Endothelial cell of umbilical vein (primary cell): Measurements from ENCODE around the gene BCAR3. TPM values are rescaled to one million over a fixed set of nuclear protein-coding genes. Genes with fewer than 3 reads are reported as not detected.

Experiments
- BruUV-seq: library from RNA; stranded (reverse); fragments of 400-500 nt; replicated peaks from 2 replicates; lab custom pipeline; 2021; lab: Mats Ljungman, UMichigan
- CTCF ChIA-PET: fragments of 300-600, 350-600 bp; sonication (Branson Sonifier 250); formaldehyde crosslinking; loops from one replicate; lab custom pipeline; 2021; ENCODE audit warnings: antibody characterized with exemption, inconsistent platforms; lab: Charles Lee
- POLR2A ChIA-PET: fragments of 300-600, 350-600 bp; sonication (Branson Sonifier 250); formaldehyde crosslinking; loops from one replicate; lab custom pipeline; 2021; ENCODE audit warnings: antibody characterized with exemption, inconsistent platforms; lab: Charles Lee
- DNase-seq: peaks from one replicate; pipeline ENCODE4 v3.0.0-alpha.2; 2011; ENCODE audit warnings: low read depth, low spot score
- FAIRE-seq: peaks from 2 replicates; lab custom pipeline; 2011; peaks lifted over from hg19 to GRCh38; lab: Jason Lieb, UNC
- H2AFZ ChIP-seq: 2 replicates; pipeline ENCODE4 v1.6.0; 2012; ENCODE audit warnings: low read depth, low read length, control low read depth, inconsistent platforms
- H3K27ac ChIP-seq: 2 replicates; pipeline ENCODE4 v1.5.1; 2011; ENCODE audit warnings: low read depth, mild to moderate bottlenecking, control low read depth, low read length, moderate library complexity; ENCODE audit not compliant: insufficient read depth
- H3K27me3 ChIP-seq, 2 experiments: 2 replicates each; pipeline versions ENCODE4 v1.6.0 to v1.6.1; 2011; ENCODE audit warnings: low read length in 2 of 2, mixed read lengths in 1 of 2; ENCODE audit not compliant: control insufficient read depth in 2 of 2, insufficient read depth in 2 of 2
- H3K36me3 ChIP-seq, 2 experiments: 2 replicates in 1 of 2; 3 replicates in 1 of 2; pipeline ENCODE4 v1.5.1; 2011; ENCODE audit warnings: low read length in 2 of 2, mild to moderate bottlenecking in 1 of 2, moderate library complexity in 1 of 2; ENCODE audit not compliant: control insufficient read depth in 2 of 2, insufficient read depth in 2 of 2; ENCODE audit errors: extremely low read depth in 1 of 2
- H3K4me1 ChIP-seq: 3 replicates; pipeline ENCODE4 v1.5.1; 2011; ENCODE audit warnings: mild to moderate bottlenecking, low read length; ENCODE audit not compliant: control insufficient read depth, insufficient read depth; ENCODE audit errors: extremely low read depth
- H3K4me2 ChIP-seq: 2 replicates; pipeline ENCODE4 v1.6.1; 2011; ENCODE audit warnings: low read length, control low read depth, mixed read lengths; ENCODE audit not compliant: insufficient read depth
- H3K4me3 ChIP-seq, 3 experiments: fragments of 200-600 bp in 1 of 3; sonication (generic), shearing (Covaris generic) in 1 of 3; replicated peaks in 1 of 3; 2 replicates each; pipeline ENCODE4 v1.5.1; 2011 to 2016; ENCODE audit warnings: control low read depth in 3 of 3, low read length in 3 of 3, mild to moderate bottlenecking in 2 of 3, inconsistent platforms in 1 of 3, low read depth in 1 of 3, moderate library complexity in 1 of 3; ENCODE audit not compliant: insufficient read depth in 1 of 3
- H3K79me2 ChIP-seq: 2 replicates; pipeline ENCODE4 v1.6.0; 2012; ENCODE audit warnings: low read length, inconsistent platforms; ENCODE audit not compliant: control insufficient read depth, insufficient read depth
- H3K9ac ChIP-seq: replicated peaks from 2 replicates; pipeline ENCODE3; 2011; ENCODE audit warnings: low read length, control low read depth; ENCODE audit not compliant: insufficient read depth; ENCODE audit errors: extremely low read depth
- H3K9me1 ChIP-seq: replicated peaks from 3 replicates; pipeline ENCODE4 v1.6.0; 2011; ENCODE audit warnings: mild to moderate bottlenecking, low read length; ENCODE audit not compliant: control insufficient read depth, insufficient read depth; ENCODE audit errors: extremely low read depth
- H3K9me3 ChIP-seq: replicated peaks from 2 replicates; pipeline ENCODE4 v1.5.1; 2012; ENCODE audit warnings: low read length, inconsistent platforms; ENCODE audit not compliant: control insufficient read depth, insufficient read depth
- H4K20me1 ChIP-seq: replicated peaks from 2 replicates; pipeline ENCODE3; 2011; ENCODE audit warnings: mild to moderate bottlenecking, low read length; ENCODE audit not compliant: control insufficient read depth, insufficient read depth; ENCODE audit errors: extremely low read depth
- EZH2 ChIP-seq: IDR thresholded peaks from 2 replicates; pipeline ENCODE4 v1.6.1; 2012; ENCODE audit warnings: borderline replicate concordance, low read depth, mild to moderate bottlenecking, moderate library complexity, low read length, inconsistent platforms; ENCODE audit not compliant: severe bottlenecking
- FOS ChIP-seq: IDR thresholded peaks from 2 replicates; pipeline ENCODE4 v1.6.1; 2011; ENCODE audit warnings: mild to moderate bottlenecking, low read length, moderate library complexity, borderline replicate concordance; ENCODE audit not compliant: insufficient read depth
- GATA2 ChIP-seq: IDR thresholded peaks from 2 replicates; pipeline ENCODE4 v1.7.0; 2011; ENCODE audit warnings: low read depth, mild to moderate bottlenecking, moderate library complexity, mixed read lengths, low read length; ENCODE audit not compliant: insufficient read length, insufficient read depth
- JUN ChIP-seq: IDR thresholded peaks from 2 replicates; pipeline ENCODE4 v1.6.1; 2011; ENCODE audit warnings: borderline replicate concordance, low read depth; ENCODE audit not compliant: insufficient read length, insufficient read depth
- MAX ChIP-seq: IDR thresholded peaks from 2 replicates; pipeline ENCODE4 v1.6.1; 2011; ENCODE audit not compliant: insufficient read depth, insufficient read length
- MYC ChIP-seq: IDR thresholded peaks from one replicate; pipeline ENCODE4 v1.6.1; 2011; ENCODE audit warnings: mild to moderate bottlenecking, low read depth, low read length
- POLR2A ChIP-seq: IDR thresholded peaks from 2 replicates; pipeline ENCODE4 v1.6.1; 2012; ENCODE audit warnings: low read depth, mild to moderate bottlenecking, control low read depth, low read length
- POLR2AphosphoS5 ChIP-seq: IDR thresholded peaks from 2 replicates; pipeline ENCODE4 v1.6.1; 2012; ENCODE audit warnings: low read depth, mild to moderate bottlenecking, control low read depth, low read length, moderate library complexity; ENCODE audit not compliant: insufficient read depth
- dilution Hi-C: fragments of 300-500 bp; cut with MboI; formaldehyde crosslinking; loops from one replicate; pipeline ENCODE4 v1.15.0; 2019; ENCODE audit warnings: low sequenced_read_pairs; ENCODE audit not compliant: extremely low pct_ligation_motif_present
- intact Hi-C: fragments of 100-400 bp; cut with micrococcal nuclease; formaldehyde crosslinking; loops from one replicate; pipeline ENCODE4 v1.10.0; 2022
- polyA plus RNA-seq, 4 experiments: library from polyadenylated mRNA; depleted of rRNA in 3 of 4; stranded (reverse) in 3 of 4; unstranded in 1 of 4; fragments of >200 nt; gene quantifications; 2 replicates each; pipeline versions ENCODE4 v1.2.1 to v1.2.3, GENCODE V29; 2011 to 2012; ENCODE audit warnings: missing spikeins in 1 of 4
- total RNA-seq: library from RNA; stranded (reverse); gene quantifications from 2 replicates; pipeline ENCODE4 v1.2.3, GENCODE V29; 2021
- TF ChIP-seq, protein P1 (sequence below), 2 donors: IDR thresholded peaks; 1 replicate in 1 of 2; 2 replicates in 1 of 2; pipeline ENCODE4 v1.5.1; 2011; ENCODE audit warnings: low read length in 2 of 2, mild to moderate bottlenecking in 2 of 2, moderate library complexity in 2 of 2, control low read depth in 1 of 2, inconsistent platforms in 1 of 2, low read depth in 1 of 2; ENCODE audit not compliant: insufficient read depth in 1 of 2; ENCODE audit errors: extremely low read depth in 1 of 2

BCAR3 gene
- total and polyA plus RNA-seq, 2 donors (not counting 3 experiments of a cell fraction or from before 2014, with no cell fraction given), result 17.5 to 32.9 TPM

DNA sequence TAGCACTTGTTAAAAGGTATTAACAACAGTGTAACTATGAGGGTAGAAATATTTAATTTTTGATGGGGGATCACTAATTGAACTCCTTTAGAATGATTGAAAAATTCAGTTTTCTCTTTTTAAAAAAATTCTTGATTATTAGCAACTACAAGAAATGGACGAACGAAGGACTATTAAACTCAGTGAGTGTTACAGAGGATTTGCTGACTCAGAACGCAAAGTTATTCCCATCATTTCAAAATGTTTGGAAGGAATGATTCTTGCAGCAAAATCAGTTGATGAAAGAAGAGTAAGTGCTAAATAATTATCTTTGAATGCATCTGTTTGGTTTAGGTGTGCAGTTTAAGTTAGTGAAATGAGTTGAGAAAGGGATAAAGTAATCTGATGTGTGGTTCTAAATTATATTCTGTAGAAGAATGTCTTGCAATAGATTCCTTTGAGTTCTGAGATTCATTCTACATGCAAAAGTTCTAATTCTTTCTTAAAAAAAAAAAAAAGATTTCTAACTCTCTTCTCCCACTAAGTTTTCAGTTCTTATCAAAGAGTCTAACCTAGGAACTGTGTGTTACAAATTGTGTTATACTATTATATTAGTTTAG, 148.8 kb downstream of the BCAR3 start:
- ChIA-PET POLR2A (no interaction called here), CTCF (interaction anchor here (0.9 to 1.4 kb wide), 2 partner anchors 10 to 22 kb away, joined by 3 read pairs; no protein-coding TSS in a partner anchor)
- intact Hi-C loops (no loop called here), dilution Hi-C loops (no loop called here)
- Histone ChIP-seq H3K4me2 (no peak overlapping the region), H2AFZ (no peak overlapping the region), H4K20me1 (no peaks in the 10 kb centered on the region), H3K79me2 (no peaks in the 10 kb centered on the region), H3K36me3 (peaks cover 2 to 14% of the 10 kb centered on the region in 2 experiments), H3K4me1 (no peaks in the 10 kb centered on the region), H3K9me1 (no peaks in the 10 kb centered on the region), H3K27ac (no peak overlapping the region), H3K27me3 (no peaks in the 10 kb centered on the region), H3K9me3 (no peaks in the 10 kb centered on the region), H3K9ac (no peak overlapping the region), H3K4me3 (no peak overlapping the region)
- no peak for DNase-seq
- FAIRE-seq, result no peak
- BruUV-seq, result no TSS peak
- TF ChIP-seq, protein P1, sequence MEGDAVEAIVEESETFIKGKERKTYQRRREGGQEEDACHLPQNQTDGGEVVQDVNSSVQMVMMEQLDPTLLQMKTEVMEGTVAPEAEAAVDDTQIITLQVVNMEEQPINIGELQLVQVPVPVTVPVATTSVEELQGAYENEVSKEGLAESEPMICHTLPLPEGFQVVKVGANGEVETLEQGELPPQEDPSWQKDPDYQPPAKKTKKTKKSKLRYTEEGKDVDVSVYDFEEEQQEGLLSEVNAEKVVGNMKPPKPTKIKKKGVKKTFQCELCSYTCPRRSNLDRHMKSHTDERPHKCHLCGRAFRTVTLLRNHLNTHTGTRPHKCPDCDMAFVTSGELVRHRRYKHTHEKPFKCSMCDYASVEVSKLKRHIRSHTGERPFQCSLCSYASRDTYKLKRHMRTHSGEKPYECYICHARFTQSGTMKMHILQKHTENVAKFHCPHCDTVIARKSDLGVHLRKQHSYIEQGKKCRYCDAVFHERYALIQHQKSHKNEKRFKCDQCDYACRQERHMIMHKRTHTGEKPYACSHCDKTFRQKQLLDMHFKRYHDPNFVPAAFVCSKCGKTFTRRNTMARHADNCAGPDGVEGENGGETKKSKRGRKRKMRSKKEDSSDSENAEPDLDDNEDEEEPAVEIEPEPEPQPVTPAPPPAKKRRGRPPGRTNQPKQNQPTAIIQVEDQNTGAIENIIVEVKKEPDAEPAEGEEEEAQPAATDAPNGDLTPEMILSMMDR (IDR thresholded peaks at IDR 0.05; ENCODE audit: extremely low read depth in 1 of 2, insufficient read depth in 1 of 2, low read depth in 1 of 2, low read length in 2 of 2), result no peak
- TF ChIP-seq FOS, result no peak
- no peak for TF ChIP-seq POLR2A
- TF ChIP-seq EZH2, result no peak
- TF ChIP-seq POLR2AphosphoS5, result no peak
- no peak for TF ChIP-seq JUN
- TF ChIP-seq MYC, result no peak
- no peak for TF ChIP-seq GATA2
- no peak for TF ChIP-seq MAX
